ENCODE measurements around the gene AKR1D1. TPM values are rescaled to one million over a fixed set of nuclear protein-coding genes. Genes with fewer than 3 reads are reported as not detected.

The AKR1D1 gene
- total and polyA plus RNA-seq, 2 donors (not counting 3 experiments of a cell fraction or from before 2014, with no cell fraction given): not detected

DNA sequence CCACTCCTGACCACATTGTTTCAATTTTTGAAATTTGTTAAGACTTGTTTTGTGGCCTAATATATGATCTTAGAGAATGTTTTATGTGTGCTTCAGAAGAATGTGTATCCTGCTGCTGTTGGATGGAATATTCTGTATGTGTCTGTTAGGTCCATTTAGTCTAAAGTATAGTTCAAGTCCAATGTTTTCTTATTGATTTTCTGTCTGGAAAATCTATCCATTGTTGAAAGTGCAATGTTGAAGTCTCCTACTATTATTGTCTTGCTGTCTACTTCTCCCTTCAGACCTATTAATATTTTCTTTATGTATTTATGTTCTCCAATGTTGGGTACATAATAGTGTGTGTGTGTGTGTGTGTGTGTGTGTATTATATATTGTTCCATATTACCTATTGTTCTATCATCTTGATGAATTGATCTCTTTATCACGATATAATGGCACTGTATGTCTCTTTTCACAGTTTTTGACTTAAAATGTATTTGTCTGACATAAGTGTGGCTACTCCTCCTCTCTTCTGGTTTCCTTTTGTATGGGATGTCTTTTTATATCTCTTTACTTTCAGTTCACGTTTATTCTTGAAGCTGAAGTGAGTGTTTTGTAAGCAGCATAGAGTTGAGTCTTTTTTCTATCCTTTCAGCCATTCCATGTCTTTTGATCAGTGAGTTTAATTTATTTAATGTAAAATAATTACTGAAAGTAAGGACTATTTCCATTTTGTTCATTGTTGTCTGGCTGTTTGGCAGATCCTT, 61.3 kb downstream of the AKR1D1 start:
- no peak overlapping the region for H3K27ac ChIP-seq (ENCODE audit: insufficient read depth, low read depth, low read length)
- no peaks in the 10 kb centered on the region for H4K20me1 ChIP-seq (replicated peaks; ENCODE audit: control insufficient read depth, extremely low read depth, insufficient read depth, low read length)
- FAIRE-seq (no peak), DNase-seq (ENCODE audit: low read depth, low spot score) (no peak)
- BruUV-seq (replicated peaks): no TSS peak
- intact Hi-C loops (cut with micrococcal nuclease) (no loop called here), dilution Hi-C loops (cut with MboI; ENCODE audit: extremely low pct_ligation_motif_present, low sequenced_read_pairs) (no loop called here)
- H3K9me1 ChIP-seq (replicated peaks; ENCODE audit: control insufficient read depth, extremely low read depth, insufficient read depth, low read length): no peaks in the 10 kb centered on the region
- H3K9me3 ChIP-seq (replicated peaks; ENCODE audit: control insufficient read depth, insufficient read depth, low read length): no peaks in the 10 kb centered on the region
- ChIA-PET POLR2A (no interaction called here), CTCF (no interaction called here)
- no peaks in the 10 kb centered on the region for H3K27me3 ChIP-seq (ENCODE audit: control insufficient read depth in 2 of 2, insufficient read depth in 2 of 2, low read length in 2 of 2)
- no peak overlapping the region for H3K4me2 ChIP-seq (ENCODE audit: insufficient read depth, low read length)
- TF ChIP-seq MAX (IDR thresholded peaks at IDR 0.05; ENCODE audit: insufficient read depth, insufficient read length) (no peak), GATA2 (IDR thresholded peaks at IDR 0.05; ENCODE audit: insufficient read depth, insufficient read length, low read depth, low read length) (no peak), MYC (IDR thresholded peaks at IDR 0.05; ENCODE audit: low read depth, low read length) (no peak), POLR2AphosphoS5 (IDR thresholded peaks at IDR 0.05; ENCODE audit: insufficient read depth, low read depth, low read length) (no peak), EZH2 (IDR thresholded peaks at IDR 0.05; ENCODE audit: borderline replicate concordance, low read depth, low read length, severe bottlenecking) (no peak), JUN (IDR thresholded peaks at IDR 0.05; ENCODE audit: borderline replicate concordance, insufficient read depth, insufficient read length, low read depth) (no peak), POLR2A (IDR thresholded peaks at IDR 0.05; ENCODE audit: low read depth, low read length) (no peak), FOS (IDR thresholded peaks at IDR 0.05; ENCODE audit: borderline replicate concordance, insufficient read depth, low read length) (no peak)
- TF ChIP-seq, protein P1, sequence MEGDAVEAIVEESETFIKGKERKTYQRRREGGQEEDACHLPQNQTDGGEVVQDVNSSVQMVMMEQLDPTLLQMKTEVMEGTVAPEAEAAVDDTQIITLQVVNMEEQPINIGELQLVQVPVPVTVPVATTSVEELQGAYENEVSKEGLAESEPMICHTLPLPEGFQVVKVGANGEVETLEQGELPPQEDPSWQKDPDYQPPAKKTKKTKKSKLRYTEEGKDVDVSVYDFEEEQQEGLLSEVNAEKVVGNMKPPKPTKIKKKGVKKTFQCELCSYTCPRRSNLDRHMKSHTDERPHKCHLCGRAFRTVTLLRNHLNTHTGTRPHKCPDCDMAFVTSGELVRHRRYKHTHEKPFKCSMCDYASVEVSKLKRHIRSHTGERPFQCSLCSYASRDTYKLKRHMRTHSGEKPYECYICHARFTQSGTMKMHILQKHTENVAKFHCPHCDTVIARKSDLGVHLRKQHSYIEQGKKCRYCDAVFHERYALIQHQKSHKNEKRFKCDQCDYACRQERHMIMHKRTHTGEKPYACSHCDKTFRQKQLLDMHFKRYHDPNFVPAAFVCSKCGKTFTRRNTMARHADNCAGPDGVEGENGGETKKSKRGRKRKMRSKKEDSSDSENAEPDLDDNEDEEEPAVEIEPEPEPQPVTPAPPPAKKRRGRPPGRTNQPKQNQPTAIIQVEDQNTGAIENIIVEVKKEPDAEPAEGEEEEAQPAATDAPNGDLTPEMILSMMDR (IDR thresholded peaks at IDR 0.05; ENCODE audit: extremely low read depth in 1 of 2, insufficient read depth in 1 of 2, low read depth in 1 of 2, low read length in 2 of 2): no peak
- no peaks in the 10 kb centered on the region for H3K4me1 ChIP-seq (ENCODE audit: control insufficient read depth, extremely low read depth, insufficient read depth, low read length)
- H2AFZ ChIP-seq (ENCODE audit: low read depth, low read length): no peak overlapping the region
- no peak overlapping the region for H3K9ac ChIP-seq (replicated peaks; ENCODE audit: extremely low read depth, insufficient read depth, low read length)
- no peaks in the 10 kb centered on the region for H3K36me3 ChIP-seq (ENCODE audit: control insufficient read depth in 2 of 2, extremely low read depth in 1 of 2, insufficient read depth in 2 of 2, low read length in 2 of 2)
- H3K4me3 ChIP-seq (replicated peaks in 1 of 3; ENCODE audit: insufficient read depth in 1 of 3, low read depth in 1 of 3, low read length in 3 of 3): no peak overlapping the region
- H3K79me2 ChIP-seq (ENCODE audit: control insufficient read depth, insufficient read depth, low read length): no peaks in the 10 kb centered on the region
